Esophagus squamous epithelium (tissue), 5 donors: ENCODE results near the gene WBP1L. TPM values are rescaled to one million over a fixed set of nuclear protein-coding genes. Genes with fewer than 3 reads are reported as not detected.

Source experiments
- DNase-seq: peaks from one replicate; lab custom pipeline; 2025; lab: John Stamatoyannopoulos, UW
- H3K27ac ChIP-seq, 4 donors: fragments of 200-600 bp; sonication (generic); one replicate each; pipeline ENCODE4 v1.5.1; 2016 to 2019; ENCODE audit warnings: mild to moderate bottlenecking in 1 of 4
- H3K27me3 ChIP-seq, 4 donors: fragments of 200-600 bp; sonication (generic); 1 replicate in 3 of 4; 2 replicates in 1 of 4; pipeline versions ENCODE4 v1.5.1 to v1.6.0; 2017 to 2021; ENCODE audit warnings: antibody characterized with exemption in 1 of 4
- H3K36me3 ChIP-seq, 3 donors: fragments of 200-600 bp; sonication (generic); one replicate each; pipeline ENCODE4 v1.5.1; 2016 to 2019
- H3K4me1 ChIP-seq, 3 donors: fragments of 200-600 bp; sonication (generic); one replicate each; pipeline ENCODE4 v1.5.1; 2017 to 2019
- H3K4me3 ChIP-seq, 4 donors: fragments of 200-600 bp; sonication (generic); 1 replicate in 3 of 4; 2 replicates in 1 of 4; pipeline ENCODE4 v1.5.1; 2016 to 2019; ENCODE audit warnings: mild to moderate bottlenecking in 2 of 4, moderate library complexity in 1 of 4
- H3K9me3 ChIP-seq, 3 donors: fragments of 200-600 bp; sonication (generic); one replicate each; pipeline ENCODE4 v1.5.1; 2016 to 2019
- POLR2A ChIP-seq, 4 donors: fragments of 450-650 bp; IDR thresholded peaks; one replicate each; pipeline ENCODE4 v1.6.1; 2017; ENCODE audit warnings: antibody characterized with exemption in 4 of 4, mild to moderate bottlenecking in 4 of 4, moderate library complexity in 3 of 4
- WGBS, 2 donors: methylation state at CpG; one replicate each; pipeline ENCODE4 v1.1.5; 2018; 5-methylcytosine and 5-hydroxymethylcytosine counted together
- intact Hi-C: fragments of 100-400 bp; cut with DNase I; formaldehyde crosslinking; loops from one replicate; pipeline ENCODE4 v1.15.0; 2022
- total RNA-seq, 4 donors: library from RNA; depleted of rRNA; stranded (reverse); fragments of >200 nt; gene quantifications; one replicate each; pipeline ENCODE4 v1.1.0, GENCODE V29; 2016
- TF ChIP-seq, protein P1 (sequence below), 6 experiments: fragments of 450-650 bp in 4 of 6; fragments of 200-600 bp in 2 of 6; sonication (generic) in 2 of 6; IDR thresholded peaks; one replicate each; pipeline ENCODE4 v1.5.1; 2016 to 2019; ENCODE audit warnings: antibody characterized with exemption in 6 of 6, mild to moderate bottlenecking in 4 of 6, moderate library complexity in 4 of 6
- donor health status: DM: yes; HTN: yes; CAD: no.

WBP1L gene
- total RNA-seq, 4 donors from 2014 or later = 40.6 to 61.4 (median 49.1) TPM

GRCh38 chr10:102773986-102774385 lies 30.2 kb downstream of the WBP1L start:
- peak overlapping the region; percentile 24 to 91 (median 84) for H3K27ac ChIP-seq
- TF ChIP-seq, protein P1, sequence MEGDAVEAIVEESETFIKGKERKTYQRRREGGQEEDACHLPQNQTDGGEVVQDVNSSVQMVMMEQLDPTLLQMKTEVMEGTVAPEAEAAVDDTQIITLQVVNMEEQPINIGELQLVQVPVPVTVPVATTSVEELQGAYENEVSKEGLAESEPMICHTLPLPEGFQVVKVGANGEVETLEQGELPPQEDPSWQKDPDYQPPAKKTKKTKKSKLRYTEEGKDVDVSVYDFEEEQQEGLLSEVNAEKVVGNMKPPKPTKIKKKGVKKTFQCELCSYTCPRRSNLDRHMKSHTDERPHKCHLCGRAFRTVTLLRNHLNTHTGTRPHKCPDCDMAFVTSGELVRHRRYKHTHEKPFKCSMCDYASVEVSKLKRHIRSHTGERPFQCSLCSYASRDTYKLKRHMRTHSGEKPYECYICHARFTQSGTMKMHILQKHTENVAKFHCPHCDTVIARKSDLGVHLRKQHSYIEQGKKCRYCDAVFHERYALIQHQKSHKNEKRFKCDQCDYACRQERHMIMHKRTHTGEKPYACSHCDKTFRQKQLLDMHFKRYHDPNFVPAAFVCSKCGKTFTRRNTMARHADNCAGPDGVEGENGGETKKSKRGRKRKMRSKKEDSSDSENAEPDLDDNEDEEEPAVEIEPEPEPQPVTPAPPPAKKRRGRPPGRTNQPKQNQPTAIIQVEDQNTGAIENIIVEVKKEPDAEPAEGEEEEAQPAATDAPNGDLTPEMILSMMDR (IDR thresholded peaks at IDR 0.05) = no peak
- TF ChIP-seq POLR2A (IDR thresholded peaks at IDR 0.05) = no peak
- DNase-seq = no peak
- H3K9me3 ChIP-seq = no peaks in the 10 kb centered on the region
- intact Hi-C loops = no loop called here
- peaks cover 0 to 32% (median 0%) of the 10 kb centered on the region in 4 donors for H3K27me3 ChIP-seq
- WGBS, 2 donors = 45 to 56% methylated on average over 5 of the region's 5 CpGs
- H3K4me3 ChIP-seq = no peak overlapping the region
- H3K36me3 ChIP-seq = no peaks in the 10 kb centered on the region
- H3K4me1 ChIP-seq = peaks cover 58 to 100% (median 82%) of the 10 kb centered on the region in 3 donors

- Histone ChIP-seq H3K36me3 (peaks cover 0 to 6% (median 0%) of the 10 kb centered on the region in 3 donors), H3K4me3 (peak overlapping the region in 3 of 4 donors; percentile 27 to 57 (median 36)), H3K9me3 (no peaks in the 10 kb centered on the region), H3K4me1 (peaks cover 66 to 100% (median 86%) of the 10 kb centered on the region in 3 donors), H3K27me3 (peaks cover 0 to 32% (median 0%) of the 10 kb centered on the region in 4 donors), H3K27ac (peak overlapping the region; percentile 46 to 95 (median 89))
- 60 to 66% methylated on average over 16 of the region's 16 CpGs for WGBS, 2 donors
- DNase-seq = no peak
- intact Hi-C loops = no loop called here
- TF ChIP-seq, protein P1 (IDR thresholded peaks at IDR 0.05) = no peak
- TF ChIP-seq POLR2A (IDR thresholded peaks at IDR 0.05) = no peak
These were observed 31.6 kb downstream of the WBP1L start for GRCh38 chr10:102775201-102775934.

DNA sequence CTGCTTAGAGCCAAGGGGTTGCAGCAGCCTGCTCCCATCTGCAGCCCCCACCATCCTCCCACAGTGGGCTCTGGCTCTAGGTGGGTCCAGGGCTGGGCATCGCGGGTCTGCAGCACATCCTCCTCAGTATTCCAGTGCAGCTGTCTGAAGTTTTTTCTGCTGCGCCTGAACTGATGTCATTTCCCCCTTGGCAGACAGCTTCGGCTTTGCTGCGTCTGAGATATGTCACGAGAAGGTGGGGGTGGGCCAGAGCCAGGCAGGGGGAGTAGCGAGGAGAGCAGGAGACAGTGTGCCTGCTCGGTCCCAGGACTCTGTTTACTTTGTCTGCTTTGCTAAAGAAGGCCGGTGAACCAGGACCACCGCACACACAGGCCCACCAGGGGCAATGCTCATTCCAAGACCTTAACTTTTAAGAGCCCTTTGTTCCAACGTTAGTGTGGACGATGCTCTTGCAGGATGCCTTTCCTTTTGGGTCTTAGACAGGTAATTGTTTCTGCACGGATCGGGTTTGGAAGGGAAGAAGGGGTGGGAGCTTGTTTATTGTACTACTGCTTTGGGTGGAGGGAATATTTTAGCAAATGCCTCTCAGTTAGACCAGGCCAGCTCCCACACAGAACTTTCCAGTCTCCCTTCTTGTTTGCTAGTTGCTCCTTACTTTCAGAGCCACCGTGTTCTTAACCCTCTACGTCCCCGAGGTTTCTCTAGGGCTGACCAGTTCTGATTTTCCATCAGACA lies 32.4 kb downstream of the WBP1L start:
- H3K27ac ChIP-seq = peak overlapping the region; percentile 46 to 95 (median 89)
- no peak for DNase-seq
- H3K9me3 ChIP-seq = no peaks in the 10 kb centered on the region
- H3K27me3 ChIP-seq = peaks cover 0 to 32% (median 0%) of the 10 kb centered on the region in 4 donors
- peak in 2 of 4 donors; percentile 59 to 68 for TF ChIP-seq POLR2A (IDR thresholded peaks at IDR 0.05)
- TF ChIP-seq, protein P1 (IDR thresholded peaks at IDR 0.05) = no peak
- H3K4me1 ChIP-seq = peaks cover 68 to 100% (median 86%) of the 10 kb centered on the region in 3 donors
- intact Hi-C loops = no loop called here
- WGBS, 2 donors = 37 to 47% methylated on average over 13 to 14 of the region's 17 CpGs
- peaks cover 0 to 6% (median 0%) of the 10 kb centered on the region in 3 donors for H3K36me3 ChIP-seq
- peak overlapping the region in 3 of 4 donors; percentile 27 to 57 (median 36) for H3K4me3 ChIP-seq

- Histone ChIP-seq H3K4me1 (peaks cover 76 to 100% (median 92%) of the 10 kb centered on the region in 3 donors), H3K27ac (peak overlapping the region; percentile 46 to 95 (median 89)), H3K27me3 (peaks cover 0 to 32% (median 0%) of the 10 kb centered on the region in 4 donors), H3K36me3 (peaks cover 0 to 6% (median 0%) of the 10 kb centered on the region in 3 donors), H3K4me3 (peak overlapping the region in 3 of 4 donors; percentile 27 to 57 (median 36)), H3K9me3 (no peaks in the 10 kb centered on the region)
- DNase-seq = no peak
- WGBS, 2 donors = 22 to 32% methylated on average over 1 to 5 of the region's 9 CpGs
- TF ChIP-seq, protein P1 (IDR thresholded peaks at IDR 0.05) = no peak
- TF ChIP-seq POLR2A (IDR thresholded peaks at IDR 0.05) = peak in 1 of 4 donors; percentile 51
- intact Hi-C loops = no loop called here
These were observed 33.2 kb downstream of the WBP1L start for GRCh38 chr10:102776779-102777456.
